ENCODE measurements around the gene KCNJ16.

DNA sequence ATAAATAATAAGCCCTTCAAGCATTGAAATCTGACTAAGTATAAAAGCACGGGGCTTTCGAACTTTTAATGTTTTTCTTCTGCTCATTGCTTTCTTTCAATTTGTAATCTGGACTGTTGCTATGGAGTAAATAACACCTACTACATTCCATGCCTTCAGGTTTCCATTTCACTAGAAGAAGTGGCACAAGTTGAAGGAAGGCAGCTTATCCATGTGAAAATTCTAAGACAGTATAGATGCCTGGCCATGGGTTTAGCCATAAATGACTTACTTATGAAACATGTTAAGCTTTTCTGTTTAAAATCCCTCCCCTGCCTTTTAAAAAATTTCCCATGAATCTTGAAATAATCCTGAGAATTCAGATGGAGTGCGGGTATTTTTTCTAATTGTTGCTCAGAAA, 30.6 kb downstream of the KCNJ16 start:
- TF ChIP-seq NONO (IDR thresholded peaks at IDR 0.05; ENCODE audit: low read depth in 2 of 2, low read length in 1 of 2) (no peak), RCOR1 (IDR thresholded peaks at IDR 0.05; ENCODE audit: borderline replicate concordance in 1 of 2, low read depth in 2 of 2, low read length in 2 of 2) (no peak), YY1 (IDR thresholded peaks at IDR 0.05; ENCODE audit: borderline replicate concordance in 1 of 3, control insufficient read depth in 1 of 3, extremely low read depth in 1 of 3, insufficient read depth in 3 of 3, insufficient read length in 1 of 3, insufficient replicate concordance in 2 of 3, low read depth in 1 of 3, low read length in 2 of 3) (no peak), BHLHE40 (IDR thresholded peaks at IDR 0.05; ENCODE audit: low read length) (no peak), ZNF174 (CRISPR knock-in tag; IDR thresholded peaks at IDR 0.05) (no peak), ZNF133 (CRISPR knock-in tag; IDR thresholded peaks at IDR 0.05) (no peak), BRD9 (IDR thresholded peaks at IDR 0.05; ENCODE audit: low read depth, partially characterized antibody) (no peak), NFE2L1 (tag; IDR thresholded peaks at IDR 0.05; ENCODE audit: borderline replicate concordance, low read depth) (no peak), CHD2 (IDR thresholded peaks at IDR 0.05; ENCODE audit: low read depth, low read length) (no peak)
- TF ChIP-seq, protein P1, sequence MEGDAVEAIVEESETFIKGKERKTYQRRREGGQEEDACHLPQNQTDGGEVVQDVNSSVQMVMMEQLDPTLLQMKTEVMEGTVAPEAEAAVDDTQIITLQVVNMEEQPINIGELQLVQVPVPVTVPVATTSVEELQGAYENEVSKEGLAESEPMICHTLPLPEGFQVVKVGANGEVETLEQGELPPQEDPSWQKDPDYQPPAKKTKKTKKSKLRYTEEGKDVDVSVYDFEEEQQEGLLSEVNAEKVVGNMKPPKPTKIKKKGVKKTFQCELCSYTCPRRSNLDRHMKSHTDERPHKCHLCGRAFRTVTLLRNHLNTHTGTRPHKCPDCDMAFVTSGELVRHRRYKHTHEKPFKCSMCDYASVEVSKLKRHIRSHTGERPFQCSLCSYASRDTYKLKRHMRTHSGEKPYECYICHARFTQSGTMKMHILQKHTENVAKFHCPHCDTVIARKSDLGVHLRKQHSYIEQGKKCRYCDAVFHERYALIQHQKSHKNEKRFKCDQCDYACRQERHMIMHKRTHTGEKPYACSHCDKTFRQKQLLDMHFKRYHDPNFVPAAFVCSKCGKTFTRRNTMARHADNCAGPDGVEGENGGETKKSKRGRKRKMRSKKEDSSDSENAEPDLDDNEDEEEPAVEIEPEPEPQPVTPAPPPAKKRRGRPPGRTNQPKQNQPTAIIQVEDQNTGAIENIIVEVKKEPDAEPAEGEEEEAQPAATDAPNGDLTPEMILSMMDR (IDR thresholded peaks at IDR 0.05 in 2 of 3, conservative IDR thresholded peaks at IDR 0.05 in 1 of 3; ENCODE audit: insufficient read depth in 2 of 3, low read depth in 1 of 3, low read length in 3 of 3), result no peak
